ENCODE measurements around the gene NKD2. TPM values are rescaled to one million over a fixed set of nuclear protein-coding genes. Genes with fewer than 3 reads are reported as not detected.

NKD2 gene
- total RNA-seq, 1 donor from 2014 or later = 65.1 TPM

DNA sequence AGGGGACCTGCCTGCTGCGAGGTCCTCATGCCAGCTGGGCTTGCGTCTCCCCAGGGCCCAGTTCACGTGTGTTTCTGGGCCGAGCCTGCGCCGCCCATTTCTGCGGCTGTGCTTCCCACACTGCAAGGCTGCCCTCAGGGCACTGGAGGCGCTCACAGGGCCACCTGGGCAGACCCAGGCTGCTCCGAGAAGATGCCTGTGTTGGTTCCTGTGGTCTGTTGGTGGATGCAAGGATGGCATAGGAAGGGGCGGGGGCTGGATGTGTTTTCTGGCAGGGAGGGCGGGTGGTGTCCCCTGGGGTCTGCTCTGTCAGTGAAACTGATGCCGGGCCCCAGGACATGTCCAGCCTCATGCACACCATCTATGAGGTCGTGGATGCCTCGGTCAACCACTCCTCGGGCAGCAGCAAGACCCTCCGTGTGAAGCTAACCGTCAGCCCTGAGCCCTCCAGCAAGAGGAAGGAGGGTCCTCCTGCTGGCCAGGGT lies 25.9 kb downstream of the NKD2 start:
- no peak for TF ChIP-seq CTCF (IDR thresholded peaks at IDR 0.05; ENCODE audit: unreplicated experiment)
- peaks cover 8% of the 10 kb centered on the region for H3K36me3 Mint-ChIP-seq
- no peak overlapping the region for H3K4me3 Mint-ChIP-seq
- H3K27ac Mint-ChIP-seq = no peak overlapping the region
- H3K27me3 Mint-ChIP-seq (ENCODE audit: low read depth) = peaks cover 4% of the 10 kb centered on the region
- DNase-seq (ENCODE audit: low spot score in 2 of 2, unreplicated experiment in 2 of 2) = no peak
- no peaks in the 10 kb centered on the region for H3K4me1 Mint-ChIP-seq
- no peaks in the 10 kb centered on the region for H3K9me3 Mint-ChIP-seq

DNA sequence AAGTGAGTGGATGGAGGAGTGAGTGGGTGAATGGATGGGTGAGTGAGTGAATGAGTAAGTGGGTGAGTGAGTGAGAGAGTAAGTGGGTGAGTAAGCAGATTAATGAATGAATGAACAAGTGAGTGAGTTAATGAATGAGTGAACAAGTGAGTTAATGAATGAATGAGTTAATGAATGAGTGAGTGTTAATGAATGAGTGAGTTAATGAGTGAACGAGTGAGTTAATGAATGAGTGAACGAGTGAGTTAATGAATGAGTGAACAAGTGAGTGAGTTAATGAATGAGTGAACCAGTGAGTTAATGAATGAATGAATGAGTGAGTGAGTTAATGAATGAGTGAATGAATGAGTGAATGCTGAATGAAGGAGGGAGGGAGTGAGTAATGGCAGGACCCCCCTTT lies 26.4 kb downstream of the NKD2 start:
- Mint-ChIP-seq H3K4me3 (no peak overlapping the region), H3K27ac (no peak overlapping the region), H3K36me3 (peaks cover 12% of the 10 kb centered on the region), H3K27me3 (ENCODE audit: low read depth) (peaks cover 4% of the 10 kb centered on the region), H3K4me1 (no peaks in the 10 kb centered on the region), H3K9me3 (no peaks in the 10 kb centered on the region)
- DNase-seq (ENCODE audit: low spot score in 2 of 2, unreplicated experiment in 2 of 2) = no peak
- TF ChIP-seq CTCF (IDR thresholded peaks at IDR 0.05; ENCODE audit: unreplicated experiment) = no peak

DNA sequence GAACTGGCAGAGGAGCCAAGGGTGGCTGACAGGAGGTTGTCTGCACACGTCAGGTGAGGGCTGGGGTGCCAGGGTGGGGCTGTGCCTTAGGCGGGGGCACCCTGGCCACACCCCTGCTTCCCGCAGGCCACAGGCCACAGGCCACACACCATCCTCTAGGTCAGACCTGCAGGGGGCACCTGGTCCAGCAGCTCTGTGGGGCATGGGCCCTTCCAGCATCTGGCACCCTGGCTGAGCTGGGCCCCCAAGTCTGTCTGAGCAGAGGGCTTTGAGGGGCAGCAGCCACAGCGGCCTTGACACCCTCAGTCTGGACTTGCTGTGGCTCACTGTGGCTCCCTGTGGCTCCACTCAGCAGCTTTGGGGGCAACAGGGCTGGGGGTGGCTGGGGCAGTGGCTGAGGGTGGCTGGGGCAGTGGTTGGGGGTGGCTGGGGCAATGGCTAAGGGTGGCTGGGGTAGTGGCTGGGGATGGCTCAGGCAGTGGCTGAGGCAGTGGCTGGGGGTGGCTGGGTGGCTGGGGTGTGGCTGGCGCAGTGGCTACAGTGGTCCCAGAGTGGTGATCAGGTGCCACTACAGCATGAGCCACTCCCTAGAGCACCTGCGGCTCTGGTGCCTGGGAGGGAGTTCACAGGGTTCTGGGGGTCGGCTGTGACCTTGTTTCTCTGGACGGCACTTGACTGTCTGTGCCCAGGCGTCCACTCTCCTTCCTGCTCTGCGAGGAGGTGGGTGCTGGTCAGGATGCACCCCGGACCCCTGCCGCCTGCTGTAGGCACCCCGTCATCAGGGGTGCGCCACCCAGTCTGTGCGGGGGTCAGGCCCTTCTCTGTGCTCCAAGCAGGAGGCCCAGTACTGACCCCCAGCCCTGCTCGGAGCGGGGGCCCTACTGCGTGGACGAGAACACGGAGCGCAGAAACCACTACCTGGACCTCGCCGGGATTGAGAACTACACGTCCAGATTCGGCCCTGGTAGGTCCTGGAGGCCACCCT lies 27.1 kb downstream of the NKD2 start:
- H3K4me3 Mint-ChIP-seq = no peak overlapping the region
- no peaks in the 10 kb centered on the region for H3K4me1 Mint-ChIP-seq
- DNase-seq (ENCODE audit: low spot score in 2 of 2, unreplicated experiment in 2 of 2) = no peak
- peaks cover 14% of the 10 kb centered on the region for H3K36me3 Mint-ChIP-seq
- no peaks in the 10 kb centered on the region for H3K9me3 Mint-ChIP-seq
- no peak for TF ChIP-seq CTCF (IDR thresholded peaks at IDR 0.05; ENCODE audit: unreplicated experiment)
- no peak overlapping the region for H3K27ac Mint-ChIP-seq
- peaks cover 4% of the 10 kb centered on the region for H3K27me3 Mint-ChIP-seq (ENCODE audit: low read depth)

- Mint-ChIP-seq H3K27ac (no peak overlapping the region), H3K36me3 (peaks cover 15% of the 10 kb centered on the region), H3K4me3 (no peak overlapping the region), H3K27me3 (ENCODE audit: low read depth) (peaks cover 4% of the 10 kb centered on the region), H3K4me1 (no peaks in the 10 kb centered on the region), H3K9me3 (peaks cover 8% of the 10 kb centered on the region)
- no peak for DNase-seq (ENCODE audit: low spot score in 2 of 2, unreplicated experiment in 2 of 2)
- no peak for TF ChIP-seq CTCF (IDR thresholded peaks at IDR 0.05; ENCODE audit: unreplicated experiment)
These were observed 28.0 kb downstream of the NKD2 start for GRCh38 chr5:1036504-1037122.

- no peak for TF ChIP-seq CTCF (IDR thresholded peaks at IDR 0.05; ENCODE audit: unreplicated experiment)
- peaks cover 15% of the 10 kb centered on the region for H3K36me3 Mint-ChIP-seq
- H3K4me3 Mint-ChIP-seq = no peak overlapping the region
- H3K27ac Mint-ChIP-seq = no peak overlapping the region
- no peaks in the 10 kb centered on the region for H3K4me1 Mint-ChIP-seq
- peaks cover 14% of the 10 kb centered on the region for H3K9me3 Mint-ChIP-seq
- DNase-seq (ENCODE audit: low spot score in 2 of 2, unreplicated experiment in 2 of 2) = no peak
- H3K27me3 Mint-ChIP-seq (ENCODE audit: low read depth) = peaks cover under 1% of the 10 kb centered on the region
These were observed 28.6 kb downstream of the NKD2 start for GRCh38 chr5:1037123-1037670.
